Peyer's patch (tissue), 4 donors: Measurements from ENCODE around the gene SYNC. TPM values are rescaled to one million over a fixed set of nuclear protein-coding genes. Genes with fewer than 3 reads are reported as not detected.
A peak's percentile ranks its signal among the peaks of the same experiment; 100 is the strongest.

ENCODE experiments used
- DNase-seq, 3 donors: peaks; one replicate each; pipeline ENCODE4 v3.0.0-alpha.2; 2017 to 2019
- H3K27ac ChIP-seq, 4 donors: fragments of 200-600 bp; sonication (generic); one replicate each; pipeline ENCODE4 v1.5.1; 2016 to 2019
- H3K27me3 ChIP-seq, 2 donors: fragments of 200-600 bp; sonication (generic); one replicate each; pipeline ENCODE4 v1.5.1; 2019
- H3K36me3 ChIP-seq, 3 donors: fragments of 200-600 bp; sonication (generic); one replicate each; pipeline ENCODE4 v1.5.1; 2016 to 2019
- H3K4me1 ChIP-seq, 4 donors: fragments of 200-600 bp; sonication (generic); one replicate each; pipeline ENCODE4 v1.5.1; 2016 to 2019
- H3K4me3 ChIP-seq, 4 donors: fragments of 200-600 bp; sonication (generic); 1 replicate in 3 of 4; 2 replicates in 1 of 4; pipeline ENCODE4 v1.5.1; 2016 to 2019; ENCODE audit warnings: mild to moderate bottlenecking in 1 of 4
- H3K9me3 ChIP-seq, 4 donors: fragments of 200-600 bp; sonication (generic); one replicate each; pipeline ENCODE4 v1.5.1; 2016 to 2019; ENCODE audit warnings: mild to moderate bottlenecking in 1 of 4
- CTCF ChIP-seq, 6 experiments: fragments of 450-650 bp in 4 of 6; fragments of 200-600 bp in 2 of 6; sonication (generic) in 1 of 6; IDR thresholded peaks; one replicate each; pipeline ENCODE4 v1.5.1; 2017 to 2019; ENCODE audit warnings: antibody characterized with exemption in 6 of 6, mild to moderate bottlenecking in 3 of 6, moderate library complexity in 1 of 6
- POLR2A ChIP-seq, 2 donors: fragments of 450-650 bp; IDR thresholded peaks; one replicate each; pipeline ENCODE4 v1.5.1; 2017; ENCODE audit warnings: antibody characterized with exemption in 2 of 2, mild to moderate bottlenecking in 2 of 2, moderate library complexity in 2 of 2
- total RNA-seq, 4 donors: library from RNA; depleted of rRNA; stranded (reverse); fragments of >200 nt; gene quantifications; one replicate each; pipeline ENCODE4 v1.1.0, GENCODE V29; 2016

Gene SYNC
- total RNA-seq, 4 donors from 2014 or later = 8.3 to 19.8 (median 9.2) TPM

DNA sequence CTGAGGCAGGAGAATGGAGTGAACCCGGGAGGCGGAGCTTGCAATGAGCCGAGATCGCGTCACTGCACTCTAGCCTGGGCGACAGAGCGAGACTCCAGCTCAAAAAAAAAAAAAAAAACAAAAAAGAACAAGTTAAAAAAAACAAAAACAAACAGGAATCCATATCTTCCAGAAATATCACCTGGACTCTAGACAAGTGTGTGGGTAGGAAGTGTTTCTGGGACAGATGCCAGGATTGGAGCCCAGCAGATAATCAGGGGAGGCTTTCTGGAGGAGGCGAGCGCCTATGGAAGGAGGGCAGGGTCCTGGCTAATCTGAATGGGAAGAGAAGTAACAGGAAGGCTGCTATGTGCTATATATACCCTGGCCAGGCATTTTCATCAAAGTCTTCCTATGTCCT is 43.6 kb upstream of the SYNC start:
- Histone ChIP-seq H3K27me3 (no peaks in the 10 kb centered on the region), H3K36me3 (peaks cover 0 to 7% (median 0%) of the 10 kb centered on the region in 3 donors), H3K4me1 (peaks cover 0 to 24% (median 3%) of the 10 kb centered on the region in 4 donors), H3K4me3 (no peak overlapping the region), H3K27ac (no peak overlapping the region), H3K9me3 (no peaks in the 10 kb centered on the region)
- no peak for TF ChIP-seq POLR2A (IDR thresholded peaks at IDR 0.05)
- no peak for TF ChIP-seq CTCF (IDR thresholded peaks at IDR 0.05)
- DNase-seq = no peak

DNA sequence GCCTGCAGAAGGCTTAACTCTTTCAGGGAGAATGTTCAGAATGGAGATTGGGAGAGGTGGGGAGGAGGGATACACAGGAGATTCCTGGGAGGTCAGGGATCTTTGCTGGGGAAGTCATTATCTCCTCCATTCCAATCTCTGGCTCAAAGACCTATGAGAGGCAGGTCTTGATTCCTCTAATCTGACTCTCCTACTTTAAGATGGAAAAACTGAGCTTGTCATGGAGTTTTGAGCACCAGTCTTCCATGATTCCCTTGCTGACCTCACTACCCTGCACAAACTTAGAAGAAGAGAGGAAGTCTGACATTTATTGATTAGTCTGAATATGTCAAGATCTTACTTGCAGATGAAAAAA is 41.5 kb upstream of the SYNC start:
- peak overlapping the region in 2 of 4 donors; percentile 73 to 86 for H3K4me3 ChIP-seq
- H3K4me1 ChIP-seq = peaks cover 0 to 30% (median 6%) of the 10 kb centered on the region in 4 donors
- H3K27ac ChIP-seq = peak overlapping the region in 3 of 4 donors; percentile 95 to 98 (median 97)
- TF ChIP-seq CTCF (IDR thresholded peaks at IDR 0.05) (no peak), POLR2A (IDR thresholded peaks at IDR 0.05) (no peak)
- H3K27me3 ChIP-seq = no peaks in the 10 kb centered on the region
- no peak for DNase-seq
- H3K9me3 ChIP-seq = no peaks in the 10 kb centered on the region
- H3K36me3 ChIP-seq = peaks cover 0 to 7% (median 0%) of the 10 kb centered on the region in 3 donors

GRCh38 chr1:32743380-32744070 is 41.0 kb upstream of the SYNC start:
- Histone ChIP-seq H3K36me3 (peaks cover 0 to 7% (median 0%) of the 10 kb centered on the region in 3 donors), H3K27me3 (no peaks in the 10 kb centered on the region), H3K4me1 (peaks cover 0 to 27% (median 6%) of the 10 kb centered on the region in 4 donors), H3K9me3 (no peaks in the 10 kb centered on the region), H3K4me3 (peak overlapping the region in 3 of 4 donors; percentile 55 to 86 (median 73)), H3K27ac (peak overlapping the region in 3 of 4 donors; percentile 95 to 98 (median 97))
- TF ChIP-seq CTCF (IDR thresholded peaks at IDR 0.05) = no peak
- DNase-seq = no peak

DNA sequence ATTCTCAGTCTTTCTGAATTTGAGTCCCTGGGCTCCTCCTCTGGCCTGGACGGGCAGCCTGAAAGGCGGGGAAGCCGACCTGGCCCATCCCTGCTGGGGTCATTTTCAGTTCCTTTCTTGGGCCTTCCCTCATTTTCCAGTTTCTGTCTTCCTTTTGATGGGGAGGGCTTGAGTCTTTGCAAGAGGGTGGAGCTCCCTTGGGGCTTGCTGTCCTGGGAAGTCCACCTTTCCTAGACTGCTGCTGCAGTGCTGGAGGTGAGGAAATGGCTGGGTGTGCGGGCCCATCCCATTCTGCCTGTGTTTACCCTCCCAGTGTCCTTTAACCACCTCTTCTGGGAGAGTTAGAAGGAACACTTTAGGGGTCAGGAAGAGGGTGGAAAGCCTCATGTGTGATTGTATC is 40.4 kb upstream of the SYNC start:
- Histone ChIP-seq H3K36me3 (peaks cover 0 to 7% (median 0%) of the 10 kb centered on the region in 3 donors), H3K4me3 (peak overlapping the region in 3 of 4 donors; percentile 55 to 86 (median 73)), H3K4me1 (peaks cover 0 to 23% (median 6%) of the 10 kb centered on the region in 4 donors), H3K27ac (peak overlapping the region in 3 of 4 donors; percentile 95 to 98 (median 97)), H3K9me3 (no peaks in the 10 kb centered on the region), H3K27me3 (no peaks in the 10 kb centered on the region)
- TF ChIP-seq POLR2A (IDR thresholded peaks at IDR 0.05) (peak; percentile 66 to 70), CTCF (IDR thresholded peaks at IDR 0.05) (no peak)
- peak in 2 of 3 donors; percentile 67 to 78 for DNase-seq

DNA sequence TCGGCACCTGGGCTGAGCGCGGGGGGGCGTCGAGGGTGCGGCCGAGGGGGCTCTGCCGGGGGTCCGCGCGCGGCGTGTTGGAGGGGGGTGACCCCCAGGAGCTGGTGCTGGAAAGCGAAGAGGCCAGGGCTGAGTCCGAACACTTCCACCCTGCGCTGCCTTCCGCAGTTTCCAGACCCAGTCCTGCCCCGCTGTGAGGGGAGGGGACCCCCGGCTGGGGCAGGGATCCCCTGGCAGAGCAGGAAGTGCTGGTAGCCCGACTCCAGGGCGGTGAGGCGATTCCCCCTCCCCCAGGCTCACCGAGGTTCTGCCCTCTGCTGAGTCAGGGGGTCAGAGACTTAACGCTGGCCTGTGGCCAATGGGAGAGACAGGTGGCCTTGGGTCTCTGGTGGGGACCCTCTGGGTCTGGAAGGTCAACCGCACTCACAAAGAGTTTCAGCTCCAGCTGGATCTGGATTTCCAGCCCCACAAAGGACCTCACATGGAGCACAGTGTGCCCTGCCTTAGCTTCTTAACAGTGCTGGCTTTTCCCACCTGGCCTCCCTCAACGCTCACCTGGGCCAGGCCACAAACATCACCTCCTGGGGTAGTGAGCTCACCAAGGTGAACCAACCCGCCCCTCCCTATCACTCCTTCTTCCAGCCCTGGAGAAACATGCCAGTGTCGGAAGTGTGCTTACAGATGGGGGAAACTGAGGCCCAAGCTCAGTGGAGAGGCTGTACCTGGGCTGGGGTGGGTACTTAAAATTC is 39.8 kb upstream of the SYNC start:
- Histone ChIP-seq H3K9me3 (no peaks in the 10 kb centered on the region), H3K36me3 (peaks cover 0 to 7% (median 0%) of the 10 kb centered on the region in 3 donors), H3K4me1 (peaks cover 0 to 24% (median 6%) of the 10 kb centered on the region in 4 donors), H3K27me3 (no peaks in the 10 kb centered on the region), H3K4me3 (peak overlapping the region; percentile 52 to 86 (median 64)), H3K27ac (peak overlapping the region; percentile 49 to 98 (median 96))
- TF ChIP-seq CTCF (IDR thresholded peaks at IDR 0.05) = no peak
- TF ChIP-seq POLR2A (IDR thresholded peaks at IDR 0.05) = peak; percentile 19 to 27
- DNase-seq = peak in 2 of 3 donors; percentile 65 to 77
